CD4-positive, alpha-beta T cell (primary cell): ENCODE measurements around the gene GALNT14. TPM values are rescaled to one million over a fixed set of nuclear protein-coding genes. Genes with fewer than 3 reads are reported as not detected.

Source experiments
- ATAC-seq: fragments of 200-7000 bp; cut with Tn5 transposase; one replicate; pipeline ENCODE4 v1.10.0; 2022; ENCODE audit warnings: mild to moderate bottlenecking; ENCODE audit not compliant: poor library complexity
- CTCF ChIA-PET: fragments of 350-600 bp; sonication (Branson Sonifier 250); formaldehyde crosslinking; loops from one replicate; lab custom pipeline; 2021; ENCODE audit warnings: antibody characterized with exemption, inconsistent platforms; lab: Charles Lee
- POLR2A ChIA-PET: fragments of 350-600 bp; sonication (Branson Sonifier 250); formaldehyde crosslinking; loops from one replicate; lab custom pipeline; 2021; ENCODE audit warnings: antibody characterized with exemption, inconsistent platforms; lab: Charles Lee
- DNase-seq, 14 experiments: peaks; one replicate each; pipeline ENCODE4 v3.0.0-alpha.2; 2013 to 2020; ENCODE audit warnings: mixed read lengths in 2 of 14
- H3K27ac ChIP-seq, 2 donors: one replicate each; pipeline versions ENCODE4 v1.5.1 to v1.7.0; 2013; ENCODE audit warnings: low read length in 2 of 2, low read depth in 1 of 2, mild to moderate bottlenecking in 1 of 2
- H3K27me3 ChIP-seq, 2 experiments: 1 replicate in 1 of 2; 2 replicates in 1 of 2; pipeline versions ENCODE4 v1.6.1 to v1.7.0; 2013; ENCODE audit warnings: low read length in 2 of 2, control low read depth in 1 of 2, mild to moderate bottlenecking in 1 of 2, moderate library complexity in 1 of 2; ENCODE audit not compliant: insufficient read depth in 2 of 2, control insufficient read depth in 1 of 2
- H3K36me3 ChIP-seq: one replicate; pipeline ENCODE4 v1.6.1; 2013; ENCODE audit warnings: low read length, control low read depth; ENCODE audit not compliant: insufficient read depth
- H3K4me1 ChIP-seq: one replicate; pipeline ENCODE4 v1.6.1; 2013; ENCODE audit warnings: low read length, control low read depth; ENCODE audit not compliant: insufficient read depth
- H3K4me3 ChIP-seq: one replicate; pipeline ENCODE4 v1.5.1; 2013; ENCODE audit warnings: mild to moderate bottlenecking, low read length, moderate library complexity
- H3K9me3 ChIP-seq, 2 experiments: 1 replicate in 1 of 2; 2 replicates in 1 of 2; pipeline versions ENCODE4 v1.6.1 to v1.7.0; 2013; ENCODE audit warnings: low read length in 2 of 2, mild to moderate bottlenecking in 2 of 2, control low read depth in 1 of 2, moderate library complexity in 1 of 2; ENCODE audit not compliant: control insufficient read depth in 1 of 2, insufficient read depth in 1 of 2
- H3K27ac Mint-ChIP-seq: one replicate; pipeline ENCODE4 v1.8.0; 2020; ENCODE audit warnings: mixed read lengths
- H3K27me3 Mint-ChIP-seq: one replicate; pipeline ENCODE4 v1.8.0; 2021; ENCODE audit warnings: mixed read lengths
- H3K36me3 Mint-ChIP-seq: one replicate; pipeline ENCODE4 v1.8.0; 2021; ENCODE audit warnings: low read depth, mixed read lengths
- H3K4me1 Mint-ChIP-seq: one replicate; pipeline ENCODE4 v1.8.0; 2021; ENCODE audit warnings: low read depth, mixed read lengths
- H3K4me3 Mint-ChIP-seq: one replicate; pipeline ENCODE4 v1.8.0; 2020; ENCODE audit warnings: mild to moderate bottlenecking, mixed read lengths
- H3K9me3 Mint-ChIP-seq: one replicate; pipeline ENCODE4 v1.8.0; 2020; ENCODE audit warnings: mixed read lengths
- intact Hi-C, 2 experiments: fragments of 100-400 bp; cut with DNase I in 1 of 2; cut with micrococcal nuclease in 1 of 2; formaldehyde crosslinking; loops; one replicate each; pipeline versions ENCODE4 v1.15.1 to v1.9.0; 2023 to 2025; cut with DNase I, micrococcal nuclease
- total RNA-seq, 174 experiments: library from RNA in 2 of 174; stranded (reverse) in 2 of 174; gene quantifications; one replicate each; pipeline ENCODE4 v1.2.3 and lab custom pipeline; 2021 to 2026
- TF ChIP-seq, protein P1 (sequence below): fragments of 200-600 bp; IDR thresholded peaks from one replicate; pipeline ENCODE4 v1.8.0; 2022; ENCODE audit warnings: antibody characterized with exemption, mild to moderate bottlenecking

The GALNT14 gene
- total RNA-seq, 2 experiments from 2014 or later: not detected

DNA sequence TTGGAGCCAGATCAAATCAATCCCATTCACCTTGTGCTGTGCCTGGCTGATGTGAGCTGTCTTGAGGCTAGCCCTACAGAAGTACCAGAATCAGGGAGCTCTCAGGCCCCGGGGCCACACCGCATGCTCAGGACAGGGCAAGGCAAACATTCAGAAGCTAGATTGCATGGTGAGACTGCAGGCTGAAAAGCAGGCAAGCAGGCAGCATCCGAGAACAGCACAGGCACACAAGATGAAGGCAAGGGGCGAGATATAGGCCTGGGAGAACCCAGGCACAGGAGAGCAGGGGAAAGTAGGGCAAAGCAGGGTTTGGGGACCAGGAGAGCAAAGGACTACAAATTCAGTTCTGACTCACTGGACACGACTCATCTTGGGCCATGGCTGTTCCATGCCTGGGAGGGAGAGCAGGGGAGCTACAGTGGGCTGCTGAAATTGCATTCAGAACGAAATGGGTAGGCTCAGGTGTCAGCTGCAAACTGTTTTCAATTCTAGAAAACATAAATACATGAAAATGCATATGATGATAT is 59.6 kb downstream of the GALNT14 start:
- H3K9me3 Mint-ChIP-seq: no peaks in the 10 kb centered on the region
- CTCF ChIA-PET: no interaction called here
- intact Hi-C loops: no loop called here
- H3K27me3 Mint-ChIP-seq: peaks cover 11% of the 10 kb centered on the region
- Histone ChIP-seq H3K27ac (no peak overlapping the region), H3K9me3 (no peaks in the 10 kb centered on the region), H3K4me3 (no peak overlapping the region), H3K36me3 (no peaks in the 10 kb centered on the region), H3K27me3 (no peaks in the 10 kb centered on the region), H3K4me1 (no peaks in the 10 kb centered on the region)
- DNase-seq (no peak), ATAC-seq (no peak)
- no peak overlapping the region for H3K4me3 Mint-ChIP-seq
- POLR2A ChIA-PET: no interaction called here
- TF ChIP-seq, protein P1, sequence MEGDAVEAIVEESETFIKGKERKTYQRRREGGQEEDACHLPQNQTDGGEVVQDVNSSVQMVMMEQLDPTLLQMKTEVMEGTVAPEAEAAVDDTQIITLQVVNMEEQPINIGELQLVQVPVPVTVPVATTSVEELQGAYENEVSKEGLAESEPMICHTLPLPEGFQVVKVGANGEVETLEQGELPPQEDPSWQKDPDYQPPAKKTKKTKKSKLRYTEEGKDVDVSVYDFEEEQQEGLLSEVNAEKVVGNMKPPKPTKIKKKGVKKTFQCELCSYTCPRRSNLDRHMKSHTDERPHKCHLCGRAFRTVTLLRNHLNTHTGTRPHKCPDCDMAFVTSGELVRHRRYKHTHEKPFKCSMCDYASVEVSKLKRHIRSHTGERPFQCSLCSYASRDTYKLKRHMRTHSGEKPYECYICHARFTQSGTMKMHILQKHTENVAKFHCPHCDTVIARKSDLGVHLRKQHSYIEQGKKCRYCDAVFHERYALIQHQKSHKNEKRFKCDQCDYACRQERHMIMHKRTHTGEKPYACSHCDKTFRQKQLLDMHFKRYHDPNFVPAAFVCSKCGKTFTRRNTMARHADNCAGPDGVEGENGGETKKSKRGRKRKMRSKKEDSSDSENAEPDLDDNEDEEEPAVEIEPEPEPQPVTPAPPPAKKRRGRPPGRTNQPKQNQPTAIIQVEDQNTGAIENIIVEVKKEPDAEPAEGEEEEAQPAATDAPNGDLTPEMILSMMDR: no peak
- no peak overlapping the region for H3K27ac Mint-ChIP-seq
- no peaks in the 10 kb centered on the region for H3K4me1 Mint-ChIP-seq
- no peaks in the 10 kb centered on the region for H3K36me3 Mint-ChIP-seq

DNA sequence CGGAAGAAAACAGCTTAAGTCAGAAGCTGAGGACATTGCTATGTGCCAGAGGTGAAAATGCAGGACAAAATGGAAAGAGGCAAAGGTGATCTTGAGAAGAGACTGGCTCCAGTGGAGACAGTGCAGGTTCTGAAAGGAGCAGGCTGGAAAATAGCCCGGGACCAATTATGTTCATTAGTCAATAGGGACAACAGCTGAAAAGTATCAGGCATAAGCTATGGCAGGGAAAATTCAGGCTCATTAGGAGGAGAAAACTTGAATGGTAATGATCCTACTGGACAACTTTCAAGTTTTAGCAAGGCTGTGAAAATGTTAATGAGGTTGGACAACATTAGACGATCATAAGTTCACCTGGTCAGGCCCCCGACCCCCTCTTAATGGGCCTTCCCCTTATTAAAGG is 60.2 kb downstream of the GALNT14 start:
- ATAC-seq: no peak
- POLR2A ChIA-PET: no interaction called here
- Histone ChIP-seq H3K4me1 (no peaks in the 10 kb centered on the region), H3K4me3 (no peak overlapping the region), H3K36me3 (no peaks in the 10 kb centered on the region), H3K27me3 (no peaks in the 10 kb centered on the region), H3K27ac (no peak overlapping the region), H3K9me3 (no peaks in the 10 kb centered on the region)
- H3K4me1 Mint-ChIP-seq: no peaks in the 10 kb centered on the region
- intact Hi-C loops: no loop called here
- no peak overlapping the region for H3K27ac Mint-ChIP-seq
- TF ChIP-seq, protein P1: no peak
- DNase-seq: no peak
- CTCF ChIA-PET: no interaction called here
- peaks cover 5% of the 10 kb centered on the region for H3K27me3 Mint-ChIP-seq
- no peaks in the 10 kb centered on the region for H3K9me3 Mint-ChIP-seq
- H3K4me3 Mint-ChIP-seq: no peak overlapping the region
- H3K36me3 Mint-ChIP-seq: no peaks in the 10 kb centered on the region

DNA sequence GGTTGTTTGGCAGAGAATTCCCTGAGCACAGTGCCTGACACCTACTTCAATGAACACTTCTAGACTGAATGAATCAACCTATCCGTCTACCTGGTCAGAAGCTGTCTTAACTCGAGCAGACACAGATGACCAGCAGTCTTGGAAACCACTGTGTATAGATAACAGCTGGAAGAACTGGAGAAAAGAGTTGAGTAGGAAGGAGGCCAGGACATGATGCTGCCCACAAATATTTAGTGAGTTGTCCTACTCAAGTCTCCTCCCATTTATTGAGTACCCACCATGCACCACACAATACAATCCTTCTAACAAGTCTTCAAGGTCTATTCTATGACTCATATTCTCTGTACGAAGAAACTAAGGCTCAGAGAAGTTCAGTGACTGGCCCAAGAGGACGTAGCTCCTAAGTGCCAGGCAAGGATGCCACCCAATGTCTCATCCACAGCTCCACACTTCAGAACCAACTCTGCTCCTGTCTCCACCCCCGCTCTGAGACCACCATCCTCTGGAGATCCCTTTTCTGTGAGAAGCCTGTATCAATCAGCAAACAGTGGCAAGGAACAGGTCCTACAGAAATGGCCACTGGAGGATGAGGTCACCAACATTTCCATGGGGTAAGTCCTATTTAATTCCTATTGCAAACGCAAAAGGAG is 62.2 kb downstream of the GALNT14 start:
- TF ChIP-seq, protein P1: no peak
- POLR2A ChIA-PET: no interaction called here
- intact Hi-C loops: no loop called here
- no peaks in the 10 kb centered on the region for H3K36me3 Mint-ChIP-seq
- DNase-seq: no peak
- no peaks in the 10 kb centered on the region for H3K9me3 Mint-ChIP-seq
- no peaks in the 10 kb centered on the region for H3K4me1 Mint-ChIP-seq
- Histone ChIP-seq H3K4me3 (no peak overlapping the region), H3K36me3 (no peaks in the 10 kb centered on the region), H3K9me3 (no peaks in the 10 kb centered on the region), H3K27me3 (no peaks in the 10 kb centered on the region), H3K27ac (no peak overlapping the region), H3K4me1 (no peaks in the 10 kb centered on the region)
- CTCF ChIA-PET: no interaction called here
- H3K27me3 Mint-ChIP-seq: peaks cover 8% of the 10 kb centered on the region
- no peak for ATAC-seq
- no peak overlapping the region for H3K4me3 Mint-ChIP-seq
- no peak overlapping the region for H3K27ac Mint-ChIP-seq
